Coronary artery (tissue), 2 donors: ENCODE data around the gene LPP.

Experiments
- DNase-seq: peaks from one replicate; pipeline ENCODE4 v3.0.0-alpha.2; 2017; ENCODE audit warnings: low spot score
- H3K27ac ChIP-seq, 2 donors: fragments of 200-600 bp; sonication (generic); one replicate each; pipeline ENCODE4 v1.5.1; 2016 to 2019
- H3K4me3 ChIP-seq: fragments of 200-600 bp; sonication (generic); 2 replicates; pipeline ENCODE4 v1.5.1; 2016; ENCODE audit warnings: mild to moderate bottlenecking, moderate library complexity
- TF ChIP-seq, protein P1 (sequence below): fragments of 200-600 bp; sonication (generic); IDR thresholded peaks from one replicate; pipeline ENCODE4 v1.5.1; 2019; ENCODE audit warnings: antibody characterized with exemption

Gene LPP

DNA sequence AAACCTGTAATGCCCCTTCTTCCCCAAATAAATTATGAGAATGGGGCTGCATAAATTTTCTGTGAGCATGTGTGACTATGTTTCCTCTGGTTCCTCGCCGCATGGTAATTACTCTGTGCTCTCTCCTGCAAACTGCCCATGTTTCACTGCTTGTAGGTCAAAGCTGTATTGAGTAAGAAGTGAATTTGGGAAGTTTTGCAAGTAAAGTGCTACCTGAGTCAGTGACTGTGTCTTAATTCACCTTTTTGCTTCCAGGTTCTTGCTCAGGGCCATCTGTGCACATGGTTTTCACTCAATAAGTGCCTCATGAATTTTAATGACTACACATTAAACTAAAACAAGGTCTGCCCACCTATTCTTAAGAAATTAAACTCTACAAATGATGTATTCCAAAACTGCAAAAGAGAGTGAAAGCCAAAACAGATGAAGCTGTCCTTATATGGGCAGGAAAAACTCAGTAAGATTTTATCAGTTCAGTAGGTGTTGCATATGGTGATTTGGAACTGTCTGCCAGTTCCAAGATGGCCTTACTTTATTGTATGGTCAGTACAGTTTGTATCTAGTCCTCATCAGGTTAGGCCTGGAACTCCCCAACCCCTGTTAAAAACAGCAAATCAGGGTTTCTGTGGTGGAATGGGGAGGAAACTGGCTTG is 100.0 kb downstream of the LPP start:
- TF ChIP-seq, protein P1, sequence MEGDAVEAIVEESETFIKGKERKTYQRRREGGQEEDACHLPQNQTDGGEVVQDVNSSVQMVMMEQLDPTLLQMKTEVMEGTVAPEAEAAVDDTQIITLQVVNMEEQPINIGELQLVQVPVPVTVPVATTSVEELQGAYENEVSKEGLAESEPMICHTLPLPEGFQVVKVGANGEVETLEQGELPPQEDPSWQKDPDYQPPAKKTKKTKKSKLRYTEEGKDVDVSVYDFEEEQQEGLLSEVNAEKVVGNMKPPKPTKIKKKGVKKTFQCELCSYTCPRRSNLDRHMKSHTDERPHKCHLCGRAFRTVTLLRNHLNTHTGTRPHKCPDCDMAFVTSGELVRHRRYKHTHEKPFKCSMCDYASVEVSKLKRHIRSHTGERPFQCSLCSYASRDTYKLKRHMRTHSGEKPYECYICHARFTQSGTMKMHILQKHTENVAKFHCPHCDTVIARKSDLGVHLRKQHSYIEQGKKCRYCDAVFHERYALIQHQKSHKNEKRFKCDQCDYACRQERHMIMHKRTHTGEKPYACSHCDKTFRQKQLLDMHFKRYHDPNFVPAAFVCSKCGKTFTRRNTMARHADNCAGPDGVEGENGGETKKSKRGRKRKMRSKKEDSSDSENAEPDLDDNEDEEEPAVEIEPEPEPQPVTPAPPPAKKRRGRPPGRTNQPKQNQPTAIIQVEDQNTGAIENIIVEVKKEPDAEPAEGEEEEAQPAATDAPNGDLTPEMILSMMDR, result no peak
- no peak for DNase-seq
- peak overlapping the region; percentile 2 to 68 for H3K27ac ChIP-seq
- no peak overlapping the region for H3K4me3 ChIP-seq

DNA sequence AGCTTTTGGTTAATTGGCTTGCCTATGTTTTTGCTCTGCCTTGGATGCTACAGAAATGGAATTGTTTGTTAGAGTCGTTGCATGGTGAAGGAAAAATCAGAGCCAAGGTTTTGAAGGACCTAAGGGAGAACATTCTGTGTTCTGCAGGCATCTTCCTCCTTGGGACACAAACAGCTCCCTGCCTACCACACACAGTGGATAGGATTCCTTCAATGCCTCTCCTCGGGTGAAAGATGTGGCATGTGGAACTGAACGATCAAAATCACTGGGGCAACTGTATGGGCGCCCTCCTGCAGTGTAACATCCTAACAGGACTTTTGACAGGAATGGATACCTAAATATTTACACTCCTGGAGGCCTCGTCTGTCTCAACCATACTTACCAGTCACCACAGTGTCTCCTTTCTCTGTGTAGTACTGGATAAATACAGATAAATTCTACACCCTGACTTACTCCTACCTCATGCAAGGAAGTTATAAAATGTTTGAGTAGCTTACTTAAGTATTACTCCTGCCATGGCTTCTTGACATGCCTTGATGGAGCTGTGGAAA is 100.6 kb downstream of the LPP start:
- H3K27ac ChIP-seq, result peak overlapping the region; percentile 2 to 68
- DNase-seq, result no peak
- TF ChIP-seq, protein P1, result no peak
- H3K4me3 ChIP-seq, result no peak overlapping the region

DNA sequence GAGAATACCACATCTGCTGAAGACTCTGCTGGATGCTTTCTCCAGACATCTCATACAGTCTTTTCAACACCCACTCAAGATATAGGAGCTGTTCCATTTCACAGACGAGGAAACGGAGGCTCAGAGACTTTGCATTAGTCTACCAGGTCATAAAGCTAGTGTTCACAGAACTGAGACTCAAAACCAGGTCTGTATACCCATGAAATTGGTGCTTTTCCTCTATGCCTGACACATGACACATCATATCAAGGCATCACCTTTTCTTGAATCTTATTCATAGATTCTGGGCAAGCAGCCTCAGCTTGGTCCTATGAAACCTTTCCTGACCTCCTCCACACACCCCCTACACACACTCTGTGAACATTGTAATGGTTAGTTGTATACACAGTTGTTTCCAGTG is 101.2 kb downstream of the LPP start:
- peak overlapping the region; percentile 2 to 68 for H3K27ac ChIP-seq
- TF ChIP-seq, protein P1, result no peak
- no peak overlapping the region for H3K4me3 ChIP-seq
- no peak for DNase-seq

DNA sequence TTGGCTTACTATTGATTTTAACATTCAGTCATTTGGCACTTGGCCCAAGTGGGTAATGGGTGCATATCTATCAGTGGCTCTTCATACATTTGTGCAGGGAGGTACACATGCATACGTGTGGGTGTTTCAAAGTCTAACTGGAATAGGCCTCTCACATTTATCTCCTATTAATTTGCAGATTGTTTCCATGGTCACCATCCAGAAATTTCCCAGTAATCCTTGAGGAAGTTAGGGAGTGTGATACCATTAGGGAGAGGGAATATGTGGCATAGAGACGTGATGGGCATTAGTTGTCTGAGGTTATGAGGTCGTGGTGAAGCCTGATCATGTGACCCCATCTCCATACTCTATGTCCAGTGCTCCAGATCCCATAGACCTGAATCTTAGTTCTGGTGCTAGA is 102.8 kb downstream of the LPP start:
- Histone ChIP-seq H3K27ac (peak overlapping the region in 1 of 2 donors; percentile 61), H3K4me3 (no peak overlapping the region)
- DNase-seq, result no peak
- TF ChIP-seq, protein P1, result no peak

DNA sequence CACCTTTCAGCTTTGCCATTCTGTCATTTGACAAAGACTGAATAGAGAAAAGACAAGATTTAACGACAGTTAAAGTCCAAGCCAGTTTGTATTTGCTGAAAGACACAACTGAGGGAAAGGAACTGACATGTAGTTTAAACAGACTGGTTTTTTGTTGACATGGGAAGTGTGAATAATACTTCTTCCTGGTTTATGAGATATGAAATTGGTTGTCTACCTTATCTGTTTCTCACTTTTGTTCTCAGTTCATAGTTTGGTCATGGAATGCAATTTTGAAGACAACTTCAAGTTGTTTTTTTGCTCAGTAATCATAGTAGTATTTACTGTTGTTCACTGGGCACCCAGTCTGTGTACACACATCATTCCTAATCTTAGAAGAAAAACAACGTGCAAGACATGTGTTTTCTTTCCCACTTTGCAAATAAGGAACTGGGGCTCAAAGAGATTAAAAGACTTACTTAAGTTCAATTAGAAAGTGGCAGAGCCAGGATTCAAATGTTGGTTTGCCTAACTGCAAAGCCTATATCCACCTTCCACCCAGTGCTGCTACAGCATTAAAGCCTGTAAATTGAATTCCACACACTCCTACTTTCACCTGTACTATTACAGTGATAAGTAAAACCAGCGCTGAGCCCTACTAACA is 103.5 kb downstream of the LPP start:
- Histone ChIP-seq H3K27ac (peak overlapping the region; percentile 61 to 98), H3K4me3 (no peak overlapping the region)
- TF ChIP-seq, protein P1, result no peak
- DNase-seq, result no peak

DNA sequence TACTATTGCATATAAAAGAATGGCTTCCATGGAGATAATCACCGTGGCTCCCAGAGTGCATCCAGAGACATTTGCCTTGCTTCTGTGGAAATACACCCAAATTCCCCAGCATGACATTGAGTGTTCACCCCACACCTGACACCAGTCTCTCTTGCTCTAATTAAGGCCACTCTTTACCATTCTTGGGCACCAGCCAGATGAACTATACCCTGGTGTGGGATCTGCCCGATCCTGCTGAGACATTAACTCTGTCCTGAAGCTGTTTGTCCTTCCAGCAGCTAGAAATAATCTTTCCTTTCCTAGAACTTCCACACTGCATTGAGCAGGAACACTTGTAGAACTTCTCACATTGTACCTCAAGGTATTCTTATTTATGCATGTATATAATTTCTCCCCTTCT is 105.2 kb downstream of the LPP start:
- Histone ChIP-seq H3K4me3 (no peak overlapping the region), H3K27ac (peak overlapping the region; percentile 52 to 98)
- TF ChIP-seq, protein P1, result no peak
- DNase-seq, result no peak

DNA sequence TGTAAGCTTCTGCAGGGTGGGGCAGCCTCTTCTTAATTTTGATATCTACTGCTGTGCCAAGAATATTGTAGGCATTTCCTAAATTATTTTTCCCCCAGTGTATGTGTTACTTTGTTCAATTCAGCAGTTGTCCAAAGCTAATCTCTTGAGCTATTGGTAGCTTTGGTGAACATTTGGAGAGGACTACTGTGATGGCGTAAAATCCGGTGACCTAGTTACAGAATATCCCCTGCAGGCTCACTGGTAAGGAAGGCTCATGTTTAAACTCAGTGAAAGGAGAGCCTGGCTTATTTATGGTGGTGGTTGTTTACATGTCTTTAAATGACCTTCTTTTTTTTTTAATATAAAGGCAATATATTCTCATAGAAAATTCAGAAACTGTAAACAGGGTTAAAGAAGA is 105.6 kb downstream of the LPP start:
- TF ChIP-seq, protein P1, result no peak
- H3K4me3 ChIP-seq, result no peak overlapping the region
- no peak for DNase-seq
- peak overlapping the region; percentile 52 to 98 for H3K27ac ChIP-seq
